Fibroblast of villous mesenchyme (primary cell): ENCODE measurements around the gene ICAM2. TPM values are rescaled to one million over a fixed set of nuclear protein-coding genes. Genes with fewer than 3 reads are reported as not detected.
A peak's percentile ranks its signal among the peaks of the same experiment; 100 is the strongest.

ENCODE experiments used
- DNase-seq: peaks from one replicate; pipeline ENCODE4 v3.0.0-alpha.2; 2010; ENCODE audit warnings: low read depth
- H3K4me3 ChIP-seq: 2 replicates; pipeline ENCODE4 v1.5.1; 2011; ENCODE audit warnings: low read depth, mild to moderate bottlenecking, low read length
- CTCF ChIP-seq: IDR thresholded peaks from 2 replicates; pipeline ENCODE4 v1.5.1; 2012; ENCODE audit warnings: low read depth, mild to moderate bottlenecking, low read length; ENCODE audit not compliant: insufficient read depth
- total RNA-seq: library from RNA; depleted of rRNA; stranded (reverse); fragments of >200 nt; gene quantifications from 2 replicates; pipeline ENCODE4 v1.2.3, GENCODE V29; 2012

ICAM2 gene
- total RNA-seq, 1 donor: 1.7 TPM

- no peak for TF ChIP-seq CTCF
- H3K4me3 ChIP-seq: no peak overlapping the region
- DNase-seq: no peak
Observed at GRCh38 chr17:64001763-64002529, 18.5 kb downstream of the ICAM2 start.

GRCh38 chr17:64001091-64001579 is 19.3 kb downstream of the ICAM2 start:
- H3K4me3 ChIP-seq: no peak overlapping the region
- TF ChIP-seq CTCF: no peak
- DNase-seq: no peak

GRCh38 chr17:63999680-64000531 is 20.5 kb downstream of the ICAM2 start:
- no peak overlapping the region for H3K4me3 ChIP-seq
- no peak for TF ChIP-seq CTCF
- DNase-seq: no peak

- H3K4me3 ChIP-seq: peak overlapping the region; percentile 81
- no peak for TF ChIP-seq CTCF
- DNase-seq: no peak
Observed at GRCh38 chr17:63998721-63999679, 21.4 kb downstream of the ICAM2 start.

- DNase-seq: peak; percentile 54
- peak within 1 kb of the TSS; percentile 81 for H3K4me3 ChIP-seq
- TF ChIP-seq CTCF: no peak
Observed at GRCh38 chr17:63998050-63998720, 22.2 kb downstream of the ICAM2 start, which contains the start of gene PRR29. Gene PRR29, plus strand, starts transcription at chr17:63998351. Its CDS starts 14 bp downstream, at chr17:63998365.
